Hepatocyte (in vitro differentiated cells): ENCODE results near the gene ARIH2. TPM values are rescaled to one million over a fixed set of nuclear protein-coding genes. Genes with fewer than 3 reads are reported as not detected.
"Not testable (repeated sequence)": the region's sequence is repeated elsewhere in the genome, so short reads cannot be mapped to it uniquely, and the experiment has no call there.

Experiments used
- DNase-seq: peaks from one replicate; pipeline ENCODE4 v3.0.0-alpha.2; 2016; ENCODE audit warnings: low spot score
- H2AFZ ChIP-seq: fragments of 200-600 bp; sonication (generic); 2 replicates; pipeline ENCODE4 v1.6.0; 2016; ENCODE audit warnings: antibody characterized with exemption, mild to moderate bottlenecking
- H3K27ac ChIP-seq: fragments of 200-600 bp; sonication (generic); 2 replicates; pipeline ENCODE4 v1.5.1; 2016; ENCODE audit warnings: mild to moderate bottlenecking
- H3K27me3 ChIP-seq: fragments of 200-600 bp; sonication (generic); 2 replicates; pipeline ENCODE4 v1.6.1; 2016
- H3K36me3 ChIP-seq: fragments of 200-600 bp; sonication (generic); replicated peaks from 2 replicates; pipeline ENCODE4 v1.5.1; 2016; ENCODE audit warnings: low read depth; ENCODE audit not compliant: insufficient read depth
- H3K4me1 ChIP-seq: fragments of 200-600 bp; sonication (generic); 2 replicates; pipeline ENCODE4 v1.5.1; 2016; ENCODE audit warnings: mild to moderate bottlenecking, moderate library complexity; ENCODE audit not compliant: insufficient read depth
- H3K4me2 ChIP-seq: fragments of 200-600 bp; sonication (generic); 2 replicates; pipeline ENCODE4 v1.6.0; 2016
- H3K4me3 ChIP-seq: fragments of 200-600 bp; sonication (generic); 2 replicates; pipeline ENCODE4 v1.5.1; 2016; ENCODE audit warnings: mild to moderate bottlenecking
- H3K79me2 ChIP-seq: fragments of 200-600 bp; sonication (generic); 2 replicates; pipeline ENCODE4 v1.6.0; 2017; ENCODE audit warnings: mild to moderate bottlenecking
- H3K9me2 ChIP-seq: fragments of 200-600 bp; sonication (generic); replicated peaks from 2 replicates; pipeline ENCODE4 v1.6.0; 2017; ENCODE audit warnings: mild to moderate bottlenecking; ENCODE audit not compliant: insufficient read depth
- H3K9me3 ChIP-seq: fragments of 200-600 bp; sonication (generic); 2 replicates; pipeline ENCODE4 v1.5.1; 2016; ENCODE audit warnings: low read depth, mild to moderate bottlenecking
- H4K20me1 ChIP-seq: fragments of 200-600 bp; sonication (generic); 2 replicates; pipeline ENCODE4 v1.6.0; 2016; ENCODE audit warnings: mild to moderate bottlenecking; ENCODE audit not compliant: insufficient read depth, poor library complexity, severe bottlenecking
- CTCF ChIP-seq: fragments of 200-600 bp; sonication (generic); IDR thresholded peaks from 2 replicates; pipeline ENCODE4 v1.5.1; 2016; ENCODE audit warnings: antibody characterized with exemption, mild to moderate bottlenecking; ENCODE audit not compliant: poor library complexity
- EZH2 ChIP-seq: fragments of 200-600 bp; sonication (generic); IDR thresholded peaks from 2 replicates; pipeline ENCODE4 v1.6.1; 2016; ENCODE audit warnings: antibody characterized with exemption, mild to moderate bottlenecking, borderline replicate concordance
- EZH2phosphoT487 ChIP-seq: fragments of 200-600 bp; sonication (generic); IDR thresholded peaks from one replicate; pipeline ENCODE4 v1.6.1; 2018; ENCODE audit warnings: antibody characterized with exemption, mild to moderate bottlenecking, low read depth, moderate library complexity; ENCODE audit not compliant: unreplicated experiment, severe bottlenecking
- WGBS: methylation state at CpG from one replicate; pipeline ENCODE4 v1.1.6; 2016; ENCODE audit warnings: low lambda C conversion rate; ENCODE audit errors: missing lambda C conversion rate; 5-methylcytosine and 5-hydroxymethylcytosine counted together
- polyA plus RNA-seq: library from polyadenylated mRNA; unstranded; fragments of >200 nt; fragmentation: Nextera tagmentation; extraction: Ambion mirVana; gene quantifications from 2 replicates; pipeline ENCODE4 v1.2.1, GENCODE V29; 2016
- total RNA-seq: library from RNA; depleted of rRNA; stranded (reverse); fragments of >200 nt; gene quantifications from 2 replicates; pipeline ENCODE4 v1.2.3, GENCODE V29; 2014

Gene ARIH2
- total and polyA plus RNA-seq, 2 experiments from 2014 or later = 41.7 to 60.9 TPM

- Histone ChIP-seq H3K79me2 (peaks cover 53% of the 10 kb centered on the region), H3K27me3 (no peaks in the 10 kb centered on the region), H2AFZ (peak overlapping the region; percentile 66), H3K4me2 (peak overlapping the region; percentile 88), H4K20me1 (peaks cover 49% of the 10 kb centered on the region), H3K9me2 (no peaks in the 10 kb centered on the region), H3K4me1 (peaks cover 4% of the 10 kb centered on the region), H3K9me3 (no peaks in the 10 kb centered on the region), H3K36me3 (no peaks in the 10 kb centered on the region), H3K4me3 (peak overlapping the region; percentile 40), H3K27ac (peak overlapping the region; percentile 95)
- DNase-seq = peak; percentile 95
- no peak for TF ChIP-seq EZH2
- TF ChIP-seq CTCF = no peak
- no peak for TF ChIP-seq EZH2phosphoT487
- 39% methylated on average over 17 of the region's 41 CpGs for WGBS
Measured at GRCh38 chr3:49007771-49008528, 89.3 kb downstream of the ARIH2 start.

- 92% methylated on average over 5 of the region's 5 CpGs for WGBS
- H3K27me3 ChIP-seq, H3K4me1 ChIP-seq, H3K9me2 ChIP-seq, H3K36me3 ChIP-seq, H2AFZ ChIP-seq, H3K9me3 ChIP-seq, H3K4me3 ChIP-seq, DNase-seq: not testable (repeated sequence)
- H3K4me2 ChIP-seq = peak overlapping the region; percentile 88
- peak overlapping the region; percentile 95 for H3K27ac ChIP-seq
- H3K79me2 ChIP-seq = peaks cover 59% of the 10 kb centered on the region
- peaks cover 56% of the 10 kb centered on the region for H4K20me1 ChIP-seq
Measured at GRCh38 chr3:49008627-49009026, 90.0 kb downstream of the ARIH2 start.

- H3K4me3 ChIP-seq = no peak overlapping the region
- no peak for DNase-seq
- H3K9me3 ChIP-seq = no peaks in the 10 kb centered on the region
- TF ChIP-seq EZH2 = no peak
- H3K27ac ChIP-seq = no peak overlapping the region
- H3K4me2 ChIP-seq = peak overlapping the region; percentile 88
- H3K36me3 ChIP-seq = no peaks in the 10 kb centered on the region
- H2AFZ ChIP-seq = no peak overlapping the region
- H3K9me2 ChIP-seq = no peaks in the 10 kb centered on the region
- peaks cover 4% of the 10 kb centered on the region for H3K4me1 ChIP-seq
- 83% methylated on average over 3 of the region's 3 CpGs for WGBS
- peaks cover 62% of the 10 kb centered on the region for H4K20me1 ChIP-seq
- no peaks in the 10 kb centered on the region for H3K27me3 ChIP-seq
- H3K79me2 ChIP-seq = peaks cover 62% of the 10 kb centered on the region
Measured at GRCh38 chr3:49009396-49009795, 90.8 kb downstream of the ARIH2 start.

GRCh38 chr3:49012441-49013017, 93.9 kb downstream of the ARIH2 start:
- no peaks in the 10 kb centered on the region for H3K27me3 ChIP-seq
- TF ChIP-seq EZH2 (no peak), EZH2phosphoT487 (no peak), CTCF (no peak)
- H3K79me2 ChIP-seq = peaks cover 67% of the 10 kb centered on the region
- H3K9me3 ChIP-seq = no peaks in the 10 kb centered on the region
- WGBS = 93% methylated on average over 17 of the region's 17 CpGs
- no peak overlapping the region for H3K27ac ChIP-seq
- H2AFZ ChIP-seq = no peak overlapping the region
- H4K20me1 ChIP-seq = peaks cover 78% of the 10 kb centered on the region
- no peak overlapping the region for H3K4me2 ChIP-seq
- no peaks in the 10 kb centered on the region for H3K36me3 ChIP-seq
- DNase-seq = no peak
- H3K4me3 ChIP-seq = no peak overlapping the region
- H3K4me1 ChIP-seq = peaks cover 7% of the 10 kb centered on the region
- no peaks in the 10 kb centered on the region for H3K9me2 ChIP-seq
